ENCODE data around the gene CLEC11A.
"Not testable (repeated sequence)": the region's sequence is repeated elsewhere in the genome, so short reads cannot be mapped to it uniquely, and the experiment has no call there.

Gene CLEC11A

GRCh38 chr19:50763521-50763920, 40.4 kb downstream of the CLEC11A start:
- DNase-seq: not testable (repeated sequence)

- DNase-seq: no peak
Observed at GRCh38 chr19:50764409-50764808, 41.2 kb downstream of the CLEC11A start.

- DNase-seq: not testable (repeated sequence)
Observed at GRCh38 chr19:50766746-50767145, 43.6 kb downstream of the CLEC11A start.

- not testable (repeated sequence) for DNase-seq
Observed at GRCh38 chr19:50767263-50767662, 44.1 kb downstream of the CLEC11A start.

DNA sequence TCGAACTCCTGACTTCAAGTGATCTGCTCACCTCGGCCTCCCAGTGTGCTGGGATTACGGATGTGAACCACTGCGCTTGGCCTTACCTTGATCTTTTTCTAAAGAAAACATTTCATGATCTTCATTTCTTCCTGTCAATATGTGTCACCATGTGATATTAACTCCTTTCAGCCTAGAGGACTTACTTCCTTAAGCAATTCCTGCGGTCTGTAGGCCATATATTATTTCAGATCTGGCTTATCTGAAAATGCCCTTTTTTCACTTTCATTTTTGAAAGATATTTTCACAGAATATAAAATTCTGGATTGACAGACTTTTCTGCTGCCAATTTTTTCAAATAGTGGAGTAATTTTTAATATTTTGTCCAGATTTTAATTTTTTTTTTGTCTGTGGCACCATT, 45.1 kb downstream of the CLEC11A start:
- no peak for DNase-seq

DNA sequence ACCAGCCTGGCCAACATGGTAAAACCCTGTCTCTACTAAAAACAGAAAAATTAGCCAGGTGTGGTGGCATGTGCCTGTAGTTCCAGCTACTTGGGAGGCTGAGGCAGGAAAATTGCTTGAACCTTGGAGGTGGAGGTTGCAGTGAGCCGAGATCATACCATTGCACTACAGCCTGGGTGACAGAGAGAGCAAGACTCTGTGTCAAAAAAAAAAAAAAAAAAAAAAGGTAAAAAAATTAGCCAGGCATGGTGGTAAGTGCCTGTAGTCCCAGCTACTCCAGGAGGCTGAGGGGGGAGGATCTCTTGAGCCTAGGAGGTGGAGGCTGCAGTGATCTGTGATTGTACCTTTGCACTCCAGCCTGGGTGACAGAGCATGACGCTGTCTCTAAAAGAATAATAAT, 47.0 kb downstream of the CLEC11A start, which contains the start of gene GPR32:
Gene GPR32, plus strand, starts transcription at position 301 of the 400 bp plus-strand sequence. CDS start 137 bp downstream, outside the sequence.
- not testable (repeated sequence) for DNase-seq

- no peak for DNase-seq
Observed at GRCh38 chr19:50770888-50771287, 47.7 kb downstream of the CLEC11A start.

DNA sequence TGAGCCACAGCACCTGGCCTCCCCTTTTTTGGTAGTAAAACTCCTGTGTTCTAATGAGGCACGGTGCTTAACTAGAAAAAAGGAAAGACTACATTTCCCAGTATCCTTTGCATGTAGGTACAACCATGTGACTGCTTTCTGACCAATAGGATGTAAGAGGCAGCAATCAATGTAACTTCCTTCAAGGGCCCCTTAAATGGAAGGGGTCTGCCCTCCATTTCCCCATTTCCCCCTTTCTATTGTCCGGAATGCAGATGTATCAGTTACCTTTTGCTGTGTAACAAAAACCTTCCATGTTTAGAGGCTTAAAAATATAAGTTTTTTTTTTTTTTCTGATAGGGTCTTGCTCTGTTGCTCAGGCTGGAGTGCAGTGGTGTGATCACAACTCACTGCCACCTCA, 49.3 kb downstream of the CLEC11A start:
- peak; percentile 41 for DNase-seq

DNA sequence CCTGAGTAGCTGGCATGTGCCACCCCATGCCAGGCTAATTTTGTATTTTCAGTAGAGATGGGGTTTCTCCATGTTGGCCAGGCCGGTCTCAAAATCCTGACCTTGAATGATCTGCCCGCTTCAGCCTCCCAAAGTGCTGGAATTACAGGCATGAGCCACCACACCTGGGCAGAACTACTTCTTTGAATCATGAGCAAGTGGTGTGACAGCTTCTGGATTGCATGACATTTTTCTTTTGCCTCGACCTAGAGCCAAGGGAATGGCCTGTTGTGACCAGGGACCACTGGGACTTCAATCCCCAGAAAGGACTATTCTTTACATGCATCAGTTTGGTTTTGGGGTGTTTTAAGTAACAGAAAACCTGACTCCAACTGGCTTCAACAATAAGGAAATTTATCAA, 49.7 kb downstream of the CLEC11A start:
- DNase-seq: not testable (repeated sequence)

DNA sequence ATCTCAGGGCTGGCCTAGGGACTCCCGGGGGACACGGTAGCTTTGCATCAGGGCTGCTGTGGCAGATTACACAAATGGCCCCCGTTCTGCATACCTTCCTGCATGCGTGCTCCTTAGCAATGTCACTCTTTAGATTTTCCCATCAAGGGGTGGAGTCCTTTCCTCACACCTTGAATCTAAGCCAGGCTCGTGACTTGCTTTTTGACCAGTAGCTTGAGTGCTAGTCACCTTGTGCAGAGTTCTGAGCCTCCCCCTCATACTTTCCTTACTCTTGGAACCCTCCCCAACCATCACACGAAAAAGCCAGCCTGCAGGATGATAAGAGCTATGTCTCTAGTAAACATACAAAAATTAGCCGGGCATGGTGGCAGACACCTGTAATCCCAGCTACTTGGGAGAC, 50.3 kb downstream of the CLEC11A start:
- not testable (repeated sequence) for DNase-seq

Data from hematopoietic multipotent progenitor cell treated with erythropoietin and hydrocortisone succinate and interleukin-3 and kit ligand, for 8 days (in vitro differentiated cells).